NAMALWA (cell line): Measurements from ENCODE around the gene CDS2.
A peak's percentile ranks its signal among the peaks of the same experiment; 100 is the strongest.

Source experiments
- DNase-seq: peaks from one replicate; pipeline ENCODE4 v3.0.0-alpha.2; 2015; ENCODE audit warnings: low spot score

Gene CDS2

GRCh38 chr20:5212907-5213487, 86.2 kb downstream of the CDS2 start:
- no peak for DNase-seq

- no peak for DNase-seq
Observed at GRCh38 chr20:5214826-5215225, 88.0 kb downstream of the CDS2 start.

- DNase-seq, result no peak
Observed at GRCh38 chr20:5215672-5216304, 89.0 kb downstream of the CDS2 start.

- DNase-seq, result no peak
Observed at GRCh38 chr20:5216663-5217062, 89.9 kb downstream of the CDS2 start.

GRCh38 chr20:5217616-5218015, 90.8 kb downstream of the CDS2 start:
- DNase-seq, result no peak

GRCh38 chr20:5220321-5221060, 93.7 kb downstream of the CDS2 start:
- no peak for DNase-seq

GRCh38 chr20:5221061-5221430, 94.2 kb downstream of the CDS2 start:
- DNase-seq, result no peak

- DNase-seq, result peak; percentile 75
Observed at GRCh38 chr20:5222919-5223634, 96.3 kb downstream of the CDS2 start.

- no peak for DNase-seq
Observed at GRCh38 chr20:5230544-5230943, 103.7 kb downstream of the CDS2 start.

GRCh38 chr20:5234158-5234557, 107.3 kb downstream of the CDS2 start:
- no peak for DNase-seq

GRCh38 chr20:5234978-5235377, 108.2 kb downstream of the CDS2 start:
- no peak for DNase-seq
